Activated CD8-positive, alpha-beta memory T cell treated with anti-CD3 and anti-CD28 coated beads, Interleukin-2, amount 50 U/mL, for 48 hours (primary cell): ENCODE data around the gene AGO3.

ENCODE experiments used
- DNase-seq: peaks from one replicate; pipeline ENCODE4 v3.0.0-alpha.2; 2020

Gene AGO3

GRCh38 chr1:36084497-36085115 lies 153.7 kb downstream of the AGO3 start:
- DNase-seq = peak; percentile 47

- peak; percentile 45 for DNase-seq
These were observed 154.2 kb downstream of the AGO3 start for GRCh38 chr1:36085126-36085525.

- peak; percentile 44 for DNase-seq
These were observed 155.0 kb downstream of the AGO3 start for GRCh38 chr1:36085686-36086526.

- DNase-seq = peak; percentile 47
These were observed 155.8 kb downstream of the AGO3 start for GRCh38 chr1:36086529-36087232.

GRCh38 chr1:36087233-36088123 lies 156.6 kb downstream of the AGO3 start:
- peak; percentile 54 for DNase-seq

- no peak for DNase-seq
These were observed 157.3 kb downstream of the AGO3 start for GRCh38 chr1:36088265-36088576.

GRCh38 chr1:36088577-36089392 lies 157.9 kb downstream of the AGO3 start, which contains the start of gene ADPRS:
ADPRS (plus strand) TSS chr1:36088892; CDS start chr1:36088905, 13 bp downstream.
- peak; percentile 98 for DNase-seq

- peak; percentile 56 for DNase-seq
These were observed 158.7 kb downstream of the AGO3 start for GRCh38 chr1:36089393-36090121.

- DNase-seq = peak; percentile 48
These were observed 160.2 kb downstream of the AGO3 start for GRCh38 chr1:36091141-36091540.

- DNase-seq = peak; percentile 42
These were observed 160.8 kb downstream of the AGO3 start for GRCh38 chr1:36091698-36092097.

- DNase-seq = peak; percentile 45
These were observed 161.4 kb downstream of the AGO3 start for GRCh38 chr1:36092166-36092797.

- DNase-seq = no peak
These were observed 161.9 kb downstream of the AGO3 start for GRCh38 chr1:36092798-36093185.

- DNase-seq = no peak
These were observed 162.3 kb downstream of the AGO3 start for GRCh38 chr1:36093226-36093625.

- no peak for DNase-seq
These were observed 163.0 kb downstream of the AGO3 start for GRCh38 chr1:36093929-36094328.

GRCh38 chr1:36094621-36095061 lies 163.7 kb downstream of the AGO3 start:
- no peak for DNase-seq

- no peak for DNase-seq
These were observed 165.0 kb downstream of the AGO3 start for GRCh38 chr1:36095760-36096405.

GRCh38 chr1:36096500-36097432 lies 165.9 kb downstream of the AGO3 start:
- no peak for DNase-seq

- DNase-seq = no peak
These were observed 167.0 kb downstream of the AGO3 start for GRCh38 chr1:36097693-36098585.
